ENCODE results near the gene SUPT3H. TPM values are rescaled to one million over a fixed set of nuclear protein-coding genes. Genes with fewer than 3 reads are reported as not detected.

SUPT3H gene
- total and polyA plus RNA-seq, 9 donors = 10.3 to 23.1 (median 16.2) TPM

DNA sequence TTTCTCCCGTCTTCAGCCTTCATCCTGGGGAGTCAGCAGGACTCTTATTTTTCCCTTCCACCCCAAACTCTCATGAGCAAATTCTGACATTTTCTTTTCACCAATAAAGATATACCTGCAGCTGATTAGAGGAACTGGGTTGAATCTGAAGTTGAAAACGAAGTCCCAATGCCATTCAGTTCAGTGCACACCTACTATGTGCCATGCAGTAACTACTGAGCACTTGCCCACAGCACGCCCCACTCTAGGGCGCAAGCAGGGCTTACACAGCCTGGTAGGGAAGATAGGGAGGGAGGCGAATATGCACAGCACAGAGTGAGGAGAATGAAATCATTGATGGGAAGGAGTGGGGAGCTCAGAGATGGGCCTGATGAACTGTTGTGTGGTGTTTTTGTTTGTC lies 588.7 kb downstream of the SUPT3H start:
- WGBS, 3 donors = 62 to 67% (median 66%) methylated on average over 5 of the region's 5 CpGs
- TF ChIP-seq EP300 (IDR thresholded peaks at IDR 0.05) (no peak), POLR2A (IDR thresholded peaks at IDR 0.05) (no peak)
- TF ChIP-seq, protein P1, sequence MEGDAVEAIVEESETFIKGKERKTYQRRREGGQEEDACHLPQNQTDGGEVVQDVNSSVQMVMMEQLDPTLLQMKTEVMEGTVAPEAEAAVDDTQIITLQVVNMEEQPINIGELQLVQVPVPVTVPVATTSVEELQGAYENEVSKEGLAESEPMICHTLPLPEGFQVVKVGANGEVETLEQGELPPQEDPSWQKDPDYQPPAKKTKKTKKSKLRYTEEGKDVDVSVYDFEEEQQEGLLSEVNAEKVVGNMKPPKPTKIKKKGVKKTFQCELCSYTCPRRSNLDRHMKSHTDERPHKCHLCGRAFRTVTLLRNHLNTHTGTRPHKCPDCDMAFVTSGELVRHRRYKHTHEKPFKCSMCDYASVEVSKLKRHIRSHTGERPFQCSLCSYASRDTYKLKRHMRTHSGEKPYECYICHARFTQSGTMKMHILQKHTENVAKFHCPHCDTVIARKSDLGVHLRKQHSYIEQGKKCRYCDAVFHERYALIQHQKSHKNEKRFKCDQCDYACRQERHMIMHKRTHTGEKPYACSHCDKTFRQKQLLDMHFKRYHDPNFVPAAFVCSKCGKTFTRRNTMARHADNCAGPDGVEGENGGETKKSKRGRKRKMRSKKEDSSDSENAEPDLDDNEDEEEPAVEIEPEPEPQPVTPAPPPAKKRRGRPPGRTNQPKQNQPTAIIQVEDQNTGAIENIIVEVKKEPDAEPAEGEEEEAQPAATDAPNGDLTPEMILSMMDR (IDR thresholded peaks at IDR 0.05) = no peak
- no peak overlapping the region for H3K4me3 ChIP-seq
- no peak overlapping the region for H3K27ac ChIP-seq
- no peaks in the 10 kb centered on the region for H3K9me3 ChIP-seq
- no peaks in the 10 kb centered on the region for H3K4me1 ChIP-seq (ENCODE audit: insufficient read depth)
- intact Hi-C loops (cut with DNase I) = no loop called here
- no peaks in the 10 kb centered on the region for H3K27me3 ChIP-seq
- DNase-seq = no peak
- H3K36me3 ChIP-seq = no peaks in the 10 kb centered on the region

- no peak for DNase-seq
- H3K4me1 ChIP-seq (ENCODE audit: insufficient read depth) = no peaks in the 10 kb centered on the region
- H3K27me3 ChIP-seq = no peaks in the 10 kb centered on the region
- no peak overlapping the region for H3K27ac ChIP-seq
- WGBS, 3 donors = 30 to 46% (median 36%) methylated on average over 10 of the region's 10 CpGs
- TF ChIP-seq POLR2A (IDR thresholded peaks at IDR 0.05) (no peak), EP300 (IDR thresholded peaks at IDR 0.05) (no peak)
- TF ChIP-seq, protein P1 (IDR thresholded peaks at IDR 0.05) = no peak
- no peaks in the 10 kb centered on the region for H3K36me3 ChIP-seq
- intact Hi-C loops (cut with DNase I) = no loop called here
- H3K4me3 ChIP-seq = no peak overlapping the region
- H3K9me3 ChIP-seq = no peaks in the 10 kb centered on the region
These were observed 589.2 kb downstream of the SUPT3H start for GRCh38 chr6:44788387-44788981.

- no peak for DNase-seq
- WGBS, 3 donors = 94 to 97% (median 95%) methylated on average over 8 of the region's 8 CpGs
- intact Hi-C loops (cut with DNase I) = no loop called here
These were observed 590.4 kb downstream of the SUPT3H start for GRCh38 chr6:44787254-44787834.

DNA sequence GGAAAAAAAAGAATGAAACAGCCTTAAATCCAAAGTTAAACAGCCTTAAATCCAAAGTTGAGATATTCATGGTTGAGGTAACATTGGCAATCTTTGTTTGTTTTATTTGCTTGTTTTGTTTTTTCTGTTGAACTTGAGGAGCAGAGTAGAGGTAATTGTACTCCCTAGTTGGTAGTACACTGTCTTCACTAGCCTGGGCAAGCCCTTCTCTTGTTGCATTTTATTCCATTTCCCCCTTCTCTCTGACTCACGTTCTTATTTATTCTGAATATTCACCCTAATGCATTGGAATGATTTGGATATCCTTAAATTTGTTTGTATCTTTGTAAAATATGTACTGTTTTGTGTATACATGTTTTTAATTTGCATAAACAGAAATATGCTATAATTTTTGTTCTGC lies 592.6 kb downstream of the SUPT3H start:
- no peak overlapping the region for H3K27ac ChIP-seq
- WGBS, 3 donors = 71 to 84% (median 77%) methylated on average over 1 of the region's 1 CpG
- no peaks in the 10 kb centered on the region for H3K27me3 ChIP-seq
- intact Hi-C loops (cut with DNase I) = no loop called here
- no peak overlapping the region for H3K4me3 ChIP-seq
- no peaks in the 10 kb centered on the region for H3K4me1 ChIP-seq (ENCODE audit: insufficient read depth)
- DNase-seq = no peak
- H3K9me3 ChIP-seq = no peaks in the 10 kb centered on the region
- TF ChIP-seq EP300 (IDR thresholded peaks at IDR 0.05) (no peak), POLR2A (IDR thresholded peaks at IDR 0.05) (no peak)
- TF ChIP-seq, protein P1 (IDR thresholded peaks at IDR 0.05) = no peak
- no peaks in the 10 kb centered on the region for H3K36me3 ChIP-seq

More at GRCh38 chr6:44787254-44787834, 590.4 kb downstream of the SUPT3H start:
- TF ChIP-seq POLR2A (IDR thresholded peaks at IDR 0.05) = no peak
- TF ChIP-seq, protein P1 (IDR thresholded peaks at IDR 0.05) = no peak
- TF ChIP-seq EP300 (IDR thresholded peaks at IDR 0.05) = no peak
- Histone ChIP-seq H3K27me3 (no peaks in the 10 kb centered on the region), H3K36me3 (no peaks in the 10 kb centered on the region), H3K4me1 (ENCODE audit: insufficient read depth) (no peaks in the 10 kb centered on the region), H3K9me3 (no peaks in the 10 kb centered on the region), H3K27ac (no peak overlapping the region), H3K4me3 (no peak overlapping the region)

Measured in ovary (tissue), 9 donors.